PC-3 (cell line): ENCODE data around the gene RPL10A. TPM values are rescaled to one million over a fixed set of nuclear protein-coding genes. Genes with fewer than 3 reads are reported as not detected.

Source experiments
- ATAC-seq: fragments of 200-7000 bp; cut with Tn5 transposase; 2 replicates; pipeline ENCODE4 v1.9.1; 2020; ENCODE audit warnings: mild to moderate bottlenecking, moderate library complexity
- BruUV-seq: library from RNA; stranded (reverse); fragments of 400-500 nt; replicated peaks from 2 replicates; lab custom pipeline; 2021; lab: Mats Ljungman, UMichigan
- CTCF ChIA-PET: fragments of 300-600 bp; sonication (Branson Sonifier 250); formaldehyde crosslinking; loops from one replicate; lab custom pipeline; 2022; ENCODE audit warnings: antibody characterized with exemption; lab: Charles Lee
- POLR2A ChIA-PET: fragments of 300-600 bp; sonication (Branson Sonifier 250); formaldehyde crosslinking; loops from one replicate; lab custom pipeline; 2022; ENCODE audit warnings: antibody characterized with exemption; ENCODE audit not compliant: unreplicated experiment; lab: Charles Lee
- DNase-seq: peaks from one replicate; pipeline ENCODE4 v3.0.0-alpha.2; 2015
- H2AFZ ChIP-seq: fragments of 300-600 bp; sonication (generic); 2 replicates; pipeline ENCODE4 v1.6.0; 2016; ENCODE audit warnings: antibody characterized with exemption, low read length
- H3F3A ChIP-seq: fragments of 300-600 bp; sonication (generic); one replicate; pipeline ENCODE4 v1.6.0; 2017; ENCODE audit warnings: antibody characterized with exemption, low read length, control low read depth, mild to moderate bottlenecking; ENCODE audit not compliant: unreplicated experiment
- H3K27ac ChIP-seq: fragments of 300-600 bp; sonication (generic); 2 replicates; pipeline ENCODE4 v1.5.1; 2016; ENCODE audit warnings: mild to moderate bottlenecking, low read length
- H3K27me3 ChIP-seq: fragments of 300-600 bp; sonication (generic); 2 replicates; pipeline ENCODE4 v1.6.1; 2016; ENCODE audit warnings: low read length, mixed read lengths
- H3K36me3 ChIP-seq: fragments of 300-600 bp; sonication (generic); 2 replicates; pipeline ENCODE4 v1.6.1; 2016; ENCODE audit warnings: low read depth, mixed run types, low read length, mixed read lengths
- H3K4me1 ChIP-seq: fragments of 300-600 bp; sonication (generic); 2 replicates; pipeline ENCODE4 v1.5.1; 2016; ENCODE audit warnings: low read length; ENCODE audit not compliant: insufficient read depth
- H3K4me2 ChIP-seq: fragments of 300-600 bp; sonication (generic); 2 replicates; pipeline ENCODE4 v1.6.0; 2016; ENCODE audit warnings: low read length
- H3K4me3 ChIP-seq: fragments of 300-600 bp; sonication (generic); 2 replicates; pipeline ENCODE4 v1.5.1; 2016; ENCODE audit warnings: mild to moderate bottlenecking, low read length, mixed read lengths
- H3K79me2 ChIP-seq: fragments of 300-600 bp; sonication (generic); 2 replicates; pipeline ENCODE4 v1.6.1; 2017; ENCODE audit warnings: low read length, mixed read lengths
- H3K9ac ChIP-seq: fragments of 300-600 bp; sonication (generic); 2 replicates; pipeline ENCODE4 v1.6.0; 2016; ENCODE audit warnings: mild to moderate bottlenecking, low read length
- H3K9me2 ChIP-seq: fragments of 300-600 bp; sonication (generic); replicated peaks from 2 replicates; pipeline ENCODE4 v1.6.1; 2016; ENCODE audit warnings: mixed run types, low read length, mixed read lengths
- H3K9me3 ChIP-seq: fragments of 300-600 bp; sonication (generic); 2 replicates; pipeline ENCODE4 v1.6.1; 2016; ENCODE audit warnings: low read length, mixed read lengths
- H4K20me1 ChIP-seq: fragments of 300-600 bp; sonication (generic); 2 replicates; pipeline ENCODE4 v1.6.1; 2016; ENCODE audit warnings: low read length, mixed read lengths
- EZH2 ChIP-seq: fragments of 300-600 bp; sonication (generic); IDR thresholded peaks from one replicate; pipeline ENCODE4 v1.6.1; 2017; ENCODE audit warnings: antibody characterized with exemption, mild to moderate bottlenecking, low read length; ENCODE audit not compliant: unreplicated experiment
- EZH2phosphoT487 ChIP-seq: fragments of 300-600 bp; sonication (generic); IDR thresholded peaks from 2 replicates; pipeline ENCODE4 v1.6.1; 2018; ENCODE audit warnings: mild to moderate bottlenecking, antibody characterized with exemption, low read length, borderline replicate concordance
- intact Hi-C: fragments of 100-400 bp; cut with micrococcal nuclease; formaldehyde crosslinking; loops from 2 replicates; pipeline ENCODE4 v1.9.0; 2023
- total RNA-seq: library from RNA; depleted of rRNA; stranded (reverse); fragments of >200 nt; gene quantifications from 2 replicates; pipeline ENCODE4 v1.2.3, GENCODE V29; 2014
- TF ChIP-seq, protein P1 (sequence below): fragments of 300-600 bp; sonication (generic); conservative IDR thresholded peaks from 2 replicates; pipeline ENCODE4 v1.5.1; 2017; ENCODE audit warnings: antibody characterized with exemption, low read depth, mild to moderate bottlenecking, low read length

The RPL10A gene
- total RNA-seq, 1 experiment from 2014 or later = 1,509 TPM

DNA sequence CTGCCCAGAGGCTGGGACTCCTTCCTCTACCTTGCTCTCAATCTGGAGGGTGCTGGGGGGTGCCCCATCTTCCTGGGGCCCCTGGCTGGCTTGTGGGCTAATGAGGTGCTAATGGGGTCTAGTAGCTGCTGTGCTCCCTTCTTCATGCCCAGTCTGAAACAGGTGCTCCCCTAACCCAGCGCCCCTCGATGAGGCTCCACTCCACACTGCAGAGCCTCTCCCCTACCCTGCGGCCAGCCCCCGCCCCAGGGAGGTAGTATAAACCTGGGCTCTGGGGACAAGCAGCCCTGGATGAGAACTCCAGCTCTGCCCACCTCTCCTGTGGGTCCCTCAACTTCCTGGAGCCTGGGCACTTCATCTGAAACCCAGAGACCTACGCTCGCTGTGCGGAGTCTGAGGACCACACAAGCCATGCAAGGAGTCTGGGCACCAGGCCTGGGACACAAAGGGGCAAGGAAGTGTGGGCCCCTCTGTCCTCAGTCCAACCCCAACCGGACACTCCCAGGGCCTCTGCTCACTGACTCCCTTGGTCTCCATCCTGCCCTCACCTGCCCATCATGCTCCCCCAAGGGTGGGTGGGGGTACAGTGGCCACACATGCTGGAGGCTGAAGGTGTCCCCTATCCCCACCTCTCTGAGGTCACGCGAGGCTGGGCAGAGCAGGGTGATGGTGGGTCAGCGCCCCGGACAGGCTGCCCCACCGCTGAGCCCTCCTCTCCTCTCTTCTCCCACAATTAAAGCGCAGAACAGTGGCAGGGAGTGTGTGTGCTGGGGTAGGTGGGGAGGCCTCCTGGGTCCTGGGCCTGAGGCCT lies 6.1 kb downstream of the RPL10A start:
- Histone ChIP-seq H4K20me1 (peaks cover 43% of the 10 kb centered on the region), H3K9me3 (no peaks in the 10 kb centered on the region), H3K27ac (no peak overlapping the region), H3K4me3 (no peak overlapping the region), H3K27me3 (no peaks in the 10 kb centered on the region), H3F3A (peaks cover 36% of the 10 kb centered on the region), H3K9ac (no peak overlapping the region), H3K4me2 (no peak overlapping the region), H2AFZ (no peak overlapping the region), H3K4me1 (peaks cover 19% of the 10 kb centered on the region), H3K79me2 (peaks cover 30% of the 10 kb centered on the region), H3K36me3 (peaks cover 38% of the 10 kb centered on the region), H3K9me2 (no peaks in the 10 kb centered on the region)
- no TSS peak for BruUV-seq
- no peak for DNase-seq
- ChIA-PET CTCF (interaction anchor here (0.6 kb wide), 1 partner anchor 234 kb away, joined by 3 read pairs; no protein-coding TSS in a partner anchor), POLR2A (interaction anchor here (0.6 kb wide), 1 partner anchor 147 kb away, joined by 5 read pairs; no protein-coding TSS in a partner anchor)
- ATAC-seq = peak; percentile 11; the same call in 1 of the 2 replicates
- no peak for TF ChIP-seq EZH2
- TF ChIP-seq EZH2phosphoT487 = no peak
- TF ChIP-seq, protein P1, sequence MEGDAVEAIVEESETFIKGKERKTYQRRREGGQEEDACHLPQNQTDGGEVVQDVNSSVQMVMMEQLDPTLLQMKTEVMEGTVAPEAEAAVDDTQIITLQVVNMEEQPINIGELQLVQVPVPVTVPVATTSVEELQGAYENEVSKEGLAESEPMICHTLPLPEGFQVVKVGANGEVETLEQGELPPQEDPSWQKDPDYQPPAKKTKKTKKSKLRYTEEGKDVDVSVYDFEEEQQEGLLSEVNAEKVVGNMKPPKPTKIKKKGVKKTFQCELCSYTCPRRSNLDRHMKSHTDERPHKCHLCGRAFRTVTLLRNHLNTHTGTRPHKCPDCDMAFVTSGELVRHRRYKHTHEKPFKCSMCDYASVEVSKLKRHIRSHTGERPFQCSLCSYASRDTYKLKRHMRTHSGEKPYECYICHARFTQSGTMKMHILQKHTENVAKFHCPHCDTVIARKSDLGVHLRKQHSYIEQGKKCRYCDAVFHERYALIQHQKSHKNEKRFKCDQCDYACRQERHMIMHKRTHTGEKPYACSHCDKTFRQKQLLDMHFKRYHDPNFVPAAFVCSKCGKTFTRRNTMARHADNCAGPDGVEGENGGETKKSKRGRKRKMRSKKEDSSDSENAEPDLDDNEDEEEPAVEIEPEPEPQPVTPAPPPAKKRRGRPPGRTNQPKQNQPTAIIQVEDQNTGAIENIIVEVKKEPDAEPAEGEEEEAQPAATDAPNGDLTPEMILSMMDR = no peak
- intact Hi-C loops = no loop called here

DNA sequence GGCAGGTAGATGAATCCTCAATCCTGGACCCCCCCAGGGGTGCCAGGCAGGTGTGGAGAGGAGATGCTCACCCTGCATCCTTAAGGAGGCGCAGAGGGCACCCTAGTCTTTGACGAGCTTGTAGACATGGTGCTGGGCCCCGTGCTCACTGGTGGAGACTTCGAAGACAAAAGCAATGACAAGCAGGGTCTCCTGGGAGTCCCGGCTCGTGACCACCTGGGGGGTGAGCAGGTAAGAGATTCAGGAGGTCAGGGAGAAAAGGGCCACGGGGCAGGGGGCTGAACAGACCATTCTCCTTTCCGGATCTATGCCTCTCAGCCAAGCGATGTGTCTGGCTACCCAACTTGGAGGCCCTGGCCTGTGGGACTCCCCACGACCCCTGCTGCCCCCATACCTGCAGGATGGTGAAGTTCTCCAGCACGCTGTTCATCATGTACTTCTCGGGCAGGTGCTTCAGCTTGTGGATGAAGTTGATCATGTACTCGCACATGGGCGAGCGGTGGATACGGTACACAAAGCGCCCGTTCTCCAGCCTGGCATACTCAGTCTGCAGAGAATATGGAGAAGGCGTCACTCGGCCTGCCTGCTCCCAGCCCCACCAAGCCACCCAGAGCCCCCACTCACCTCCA lies 6.9 kb downstream of the RPL10A start:
- CTCF ChIA-PET = no interaction called here
- Histone ChIP-seq H3K4me3 (no peak overlapping the region), H3K4me2 (no peak overlapping the region), H3K9me2 (no peaks in the 10 kb centered on the region), H3K9me3 (no peaks in the 10 kb centered on the region), H3K4me1 (peaks cover 15% of the 10 kb centered on the region), H3F3A (peaks cover 29% of the 10 kb centered on the region), H3K27ac (no peak overlapping the region), H3K9ac (no peak overlapping the region), H3K36me3 (peaks cover 31% of the 10 kb centered on the region), H4K20me1 (peaks cover 36% of the 10 kb centered on the region), H3K27me3 (no peaks in the 10 kb centered on the region), H3K79me2 (peaks cover 23% of the 10 kb centered on the region), H2AFZ (no peak overlapping the region)
- TF ChIP-seq, protein P1 = no peak
- TF ChIP-seq EZH2 (no peak), EZH2phosphoT487 (no peak)
- BruUV-seq = no TSS peak
- intact Hi-C loops = no loop called here
- DNase-seq = no peak
- ATAC-seq = no peak
- POLR2A ChIA-PET = no interaction called here
